ENCODE data around the gene GJD3.

Gene GJD3

DNA sequence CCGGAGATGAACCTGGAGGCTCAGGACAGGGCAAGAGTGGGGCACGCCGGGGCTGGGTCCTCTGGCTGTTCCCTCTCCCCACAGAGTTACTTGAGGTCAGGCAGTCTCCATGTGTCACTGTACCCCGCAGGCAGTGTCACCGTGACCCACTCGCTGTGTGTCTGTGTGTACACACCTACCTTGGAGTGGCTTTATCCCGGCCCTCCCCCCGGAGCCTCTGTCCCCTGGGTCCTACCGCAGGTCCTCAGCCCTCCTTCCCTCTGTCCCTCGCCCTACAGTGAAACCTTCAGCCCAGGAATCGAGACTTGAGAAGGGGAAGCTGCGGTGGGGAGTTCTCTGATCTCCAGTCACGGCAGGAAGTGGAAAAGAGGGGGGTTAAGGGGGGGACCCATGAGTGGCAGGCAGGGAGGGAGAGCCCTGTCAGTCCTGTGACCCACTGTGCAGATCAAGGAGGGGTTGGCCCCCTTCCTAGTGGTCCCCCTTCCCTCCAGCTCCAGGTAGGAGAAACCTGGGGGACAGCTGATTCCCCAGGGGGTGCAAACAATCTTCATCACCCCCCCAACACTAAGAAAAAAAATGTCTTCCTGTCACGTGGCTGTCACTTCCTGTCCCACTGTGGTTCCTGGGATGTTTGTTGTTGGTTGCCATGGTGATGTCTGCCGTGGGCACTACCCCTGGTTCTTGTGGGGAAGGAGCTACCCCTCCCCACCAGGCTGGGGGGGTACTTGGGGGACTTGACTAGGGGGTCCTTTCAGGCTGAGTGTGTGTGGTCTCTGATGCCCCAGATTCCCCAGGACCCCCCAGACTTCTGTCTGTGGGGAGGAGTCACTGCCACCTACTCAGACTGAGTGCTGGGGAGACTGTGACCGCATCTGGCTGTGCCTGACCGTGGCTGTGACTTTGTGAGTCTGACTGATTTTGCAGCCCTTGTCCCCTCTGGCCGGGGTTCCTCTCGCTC lies 41.9 kb downstream of the GJD3 start:
- peak; percentile 89 for DNase-seq (ENCODE audit: low spot score)

DNA sequence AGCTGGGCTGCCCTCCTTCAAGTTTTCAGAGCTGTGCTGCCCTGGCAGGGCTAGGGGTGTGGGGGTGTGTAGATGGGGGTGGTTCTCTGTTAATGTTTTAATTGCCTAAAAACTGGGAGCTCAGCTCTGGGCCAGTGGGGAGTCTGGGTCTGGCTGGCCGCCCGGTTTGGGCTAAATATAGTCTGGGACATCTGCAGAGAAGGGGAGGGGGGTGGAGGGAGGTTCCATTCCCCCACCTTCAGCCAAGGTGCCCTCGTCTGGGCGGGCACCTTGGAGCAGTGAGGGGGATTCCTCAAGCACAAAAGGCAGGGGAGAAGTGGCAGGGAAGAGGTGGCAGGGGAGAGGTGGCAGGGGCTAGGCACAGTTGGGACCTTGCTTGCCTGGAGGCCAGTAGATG lies 42.6 kb downstream of the GJD3 start:
- no peak for DNase-seq (ENCODE audit: low spot score)

DNA sequence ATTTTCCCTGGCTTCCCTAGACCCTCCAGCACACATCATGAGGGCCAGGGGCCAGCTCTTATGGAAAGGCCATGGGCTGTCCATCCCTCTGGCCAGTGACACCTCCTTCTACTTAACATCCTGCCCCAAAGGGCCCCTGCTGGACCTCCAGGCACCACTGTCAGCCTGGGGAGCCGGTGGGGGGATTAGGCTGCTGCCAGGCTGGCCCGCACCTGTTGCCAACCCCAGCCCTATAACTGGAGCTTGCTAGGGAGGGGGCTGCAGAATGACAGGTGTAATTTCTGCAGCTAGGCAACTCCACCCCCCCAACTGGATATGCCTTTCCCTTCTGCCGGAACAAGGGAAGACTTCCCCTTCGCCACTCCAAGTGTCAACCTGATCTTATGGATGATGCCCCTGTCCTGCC lies 43.0 kb downstream of the GJD3 start:
- no peak for DNase-seq (ENCODE audit: low spot score)

DNA sequence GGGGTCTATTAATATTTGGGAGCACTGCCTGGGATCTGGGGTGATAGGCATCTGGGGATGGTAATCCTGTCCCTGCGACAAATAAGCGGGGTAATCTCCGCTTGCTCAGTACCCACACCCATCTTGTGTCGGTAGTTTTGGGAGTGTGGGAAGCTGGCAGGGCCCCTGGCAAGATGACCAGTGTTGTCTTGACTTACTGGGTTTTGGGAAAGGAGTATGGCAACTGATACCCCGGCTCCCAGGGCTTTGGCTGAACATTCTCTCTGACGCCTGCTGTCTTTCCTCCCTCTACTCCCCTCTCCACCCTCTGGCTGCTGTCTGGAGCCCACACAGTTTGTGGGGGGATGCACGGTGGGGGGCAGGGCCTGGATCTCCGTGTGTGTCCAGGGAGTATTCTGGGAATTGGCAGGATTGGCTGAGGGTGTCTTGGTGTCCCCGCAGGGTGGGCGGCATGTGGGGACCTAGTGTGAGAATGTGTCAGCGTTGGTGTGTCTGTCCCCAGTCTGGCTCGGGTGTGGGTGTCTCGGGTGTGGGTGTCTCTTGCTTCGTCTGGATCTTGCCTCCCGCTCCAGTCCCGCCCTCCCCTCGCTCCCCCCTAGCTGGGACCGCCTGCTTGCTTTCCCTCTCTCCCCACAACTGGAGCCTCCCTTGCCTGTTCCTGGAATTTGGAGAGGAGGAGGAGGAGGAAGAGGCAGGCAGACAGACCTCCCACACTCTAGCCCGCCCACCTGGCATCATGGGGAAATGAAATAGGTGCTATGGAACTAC lies 43.6 kb downstream of the GJD3 start:
- DNase-seq (ENCODE audit: low spot score) = no peak

DNA sequence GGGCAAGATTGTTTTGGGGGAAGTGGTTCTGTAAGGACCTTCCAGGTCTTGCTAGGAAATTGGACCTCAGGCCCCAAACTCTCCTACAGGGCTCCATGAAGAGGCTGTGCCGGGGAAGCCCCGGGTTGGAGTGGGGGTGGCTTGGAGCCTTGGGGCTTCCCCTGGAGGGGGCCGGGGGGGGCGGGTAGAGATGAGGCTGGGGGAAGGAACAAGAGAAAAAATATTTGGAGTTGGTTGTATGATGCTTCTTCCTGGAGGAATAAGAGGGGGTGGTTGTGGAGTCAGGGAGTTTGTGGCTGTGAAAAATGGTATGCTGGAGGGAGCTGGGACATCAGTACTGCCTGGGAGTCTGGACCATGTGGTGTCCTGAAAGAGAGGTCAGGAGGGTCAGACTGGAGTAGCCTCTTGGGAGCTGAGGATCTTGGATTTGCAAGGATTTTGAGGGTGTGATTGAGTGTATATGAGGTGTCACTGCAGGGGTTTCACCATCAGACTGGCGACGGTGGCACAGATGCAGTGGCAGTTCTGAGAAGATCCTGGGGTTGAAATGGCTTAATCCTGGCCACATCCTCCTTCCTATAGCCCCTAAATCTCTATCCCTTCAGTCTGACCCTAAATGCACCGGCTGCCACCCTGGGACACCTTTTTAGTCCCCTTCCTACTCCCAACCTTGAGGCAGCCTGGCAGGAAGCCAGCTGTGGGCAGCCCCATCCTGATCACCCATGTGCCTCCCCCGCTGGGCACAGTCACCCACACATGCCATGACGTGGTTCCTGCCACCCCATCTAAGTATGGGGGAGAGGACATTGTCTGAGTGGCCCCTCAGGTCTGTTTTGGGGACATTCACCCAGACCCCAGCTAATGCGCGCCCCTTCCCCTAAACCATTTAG lies 44.6 kb downstream of the GJD3 start:
- DNase-seq (ENCODE audit: low spot score) = no peak

DNA sequence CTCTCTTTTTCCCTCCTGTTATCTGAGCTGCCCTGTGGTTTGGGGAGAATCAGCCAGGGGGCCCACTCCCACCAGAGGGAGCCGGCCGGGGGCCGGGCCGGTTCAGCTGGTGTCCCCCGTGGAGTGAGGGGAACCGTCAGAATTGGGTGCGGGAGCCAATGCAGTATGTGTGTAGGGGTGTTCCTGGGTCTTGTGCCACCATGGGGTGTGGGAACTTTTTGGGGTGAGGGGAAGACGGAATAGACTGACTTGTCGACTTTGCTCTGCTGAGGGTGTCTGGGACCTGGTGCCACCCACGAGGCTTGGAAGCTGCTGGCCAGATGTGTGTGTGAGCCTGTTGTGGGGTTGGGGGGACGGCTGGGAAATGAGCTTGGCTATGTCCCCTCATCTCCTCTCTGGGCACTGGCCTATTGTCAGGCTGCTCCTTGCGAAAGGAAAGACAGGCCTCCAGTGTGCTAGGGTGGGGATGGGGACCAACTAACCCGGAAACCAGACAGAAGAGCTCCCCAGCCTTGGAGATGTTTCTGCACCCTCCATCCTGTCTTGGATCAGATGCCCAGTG lies 45.6 kb downstream of the GJD3 start:
- DNase-seq (ENCODE audit: low spot score) = no peak

DNA sequence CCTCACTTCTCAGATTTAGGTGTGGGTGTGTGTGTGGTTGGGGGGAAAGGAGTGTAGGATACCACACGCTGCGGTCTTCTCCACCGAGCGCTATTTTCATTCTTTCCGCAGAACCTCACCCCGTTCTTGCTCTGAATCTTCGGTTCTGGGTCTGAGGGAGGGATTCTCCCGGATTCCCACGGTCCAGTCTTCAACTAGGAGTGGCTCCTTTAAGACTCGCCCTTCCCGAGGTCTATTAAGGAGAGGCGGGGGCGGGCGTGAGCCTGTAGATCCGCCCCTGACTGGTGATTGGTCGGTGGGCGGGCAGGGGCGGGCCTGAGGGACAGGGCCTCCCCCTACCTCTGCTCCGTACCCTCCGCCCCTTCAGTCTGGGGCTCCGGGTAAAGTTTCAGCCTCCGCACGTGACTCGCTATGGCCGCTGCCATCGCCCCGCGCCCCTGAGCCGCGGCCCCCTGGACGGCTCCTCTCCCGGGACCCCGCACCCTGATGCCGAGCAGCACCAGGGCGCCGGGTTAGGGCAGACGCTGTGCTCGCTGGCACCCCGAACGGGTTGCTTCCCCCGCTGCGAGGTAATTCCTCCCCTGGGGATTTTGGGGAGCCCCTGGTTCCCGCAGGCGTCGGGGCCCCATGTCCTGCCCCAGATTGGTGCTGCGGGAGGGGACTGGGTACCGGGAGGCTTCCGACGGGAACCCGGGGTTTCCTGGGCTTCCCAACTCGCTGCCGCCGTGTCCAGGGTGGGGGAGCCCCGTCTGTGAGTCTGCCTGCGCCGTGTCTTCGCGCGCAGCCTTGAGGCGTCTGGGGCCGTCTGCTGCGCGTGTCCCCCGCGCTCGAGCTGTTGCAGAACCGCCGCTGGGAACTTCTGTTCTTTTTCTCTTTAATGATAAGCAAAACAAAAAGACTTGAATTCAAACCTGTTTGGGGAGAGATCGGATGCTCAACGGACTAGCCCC lies 46.4 kb downstream of the GJD3 start:
- peak; percentile 99 for DNase-seq (ENCODE audit: low spot score)

DNA sequence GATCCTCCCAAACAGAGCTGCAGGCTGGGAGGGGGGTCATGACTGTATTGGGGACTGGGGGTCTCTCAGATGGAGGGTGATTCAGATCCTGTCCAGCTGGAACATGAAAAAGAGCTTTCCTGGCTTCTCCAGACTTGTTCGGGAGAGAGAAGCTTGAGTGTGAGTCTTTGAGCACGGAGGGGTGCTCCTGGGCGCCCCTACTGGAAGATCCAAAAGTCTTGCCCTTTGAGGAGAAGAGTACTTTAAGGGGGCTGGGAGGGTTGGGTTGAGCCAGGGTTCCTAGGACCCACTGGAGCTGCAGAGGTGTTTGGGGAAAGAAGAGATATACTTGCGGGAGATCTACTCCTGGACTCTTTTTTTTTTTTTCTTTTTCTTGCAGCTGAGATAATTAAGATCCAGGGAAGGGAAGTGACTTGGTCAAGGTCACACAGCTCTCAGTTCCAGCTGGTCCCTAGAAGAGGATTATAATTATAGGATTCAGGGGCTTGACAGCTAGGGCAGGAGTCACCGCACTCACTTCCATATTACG lies 47.1 kb downstream of the GJD3 start:
- peak; percentile 73 for DNase-seq (ENCODE audit: low spot score)

DNA sequence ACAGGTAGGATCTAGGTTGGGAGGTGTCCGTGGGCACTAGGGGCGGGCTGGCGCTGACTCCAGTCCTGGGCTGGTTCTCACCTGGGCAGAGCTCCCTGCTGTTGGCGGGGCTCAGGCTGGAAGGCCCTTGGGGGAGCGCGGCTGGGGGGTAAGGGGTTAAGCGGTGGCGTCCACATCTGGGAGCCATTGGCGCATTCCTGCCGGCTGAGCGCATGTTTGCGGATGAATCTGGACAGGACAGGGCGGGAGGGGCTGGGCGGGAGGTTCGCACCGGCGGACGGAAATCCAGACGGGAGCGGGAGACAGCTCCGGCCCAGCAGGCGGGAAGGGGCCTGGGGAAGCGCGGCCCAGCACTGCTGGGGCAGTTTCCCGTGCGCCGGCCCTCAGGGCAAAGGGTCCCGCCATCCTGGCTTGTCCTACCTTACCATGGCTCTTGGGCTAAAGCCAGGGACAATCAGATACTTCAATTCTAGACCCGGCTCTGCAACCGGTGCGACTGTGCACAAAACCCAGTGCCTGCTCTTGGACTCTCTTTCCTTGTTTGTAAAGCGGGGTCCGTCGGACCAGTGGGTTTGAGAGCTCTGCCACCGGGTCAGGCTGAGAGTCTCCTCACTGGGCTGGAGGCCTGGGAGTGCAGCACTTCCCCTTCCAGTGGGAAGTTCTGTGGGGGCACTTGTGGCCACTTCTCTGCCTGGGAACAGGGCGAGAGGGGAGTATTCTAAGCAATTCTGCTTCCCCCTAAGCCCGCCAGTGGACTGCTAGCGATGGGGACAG lies 47.8 kb downstream of the GJD3 start:
- no peak for DNase-seq (ENCODE audit: low spot score)

DNA sequence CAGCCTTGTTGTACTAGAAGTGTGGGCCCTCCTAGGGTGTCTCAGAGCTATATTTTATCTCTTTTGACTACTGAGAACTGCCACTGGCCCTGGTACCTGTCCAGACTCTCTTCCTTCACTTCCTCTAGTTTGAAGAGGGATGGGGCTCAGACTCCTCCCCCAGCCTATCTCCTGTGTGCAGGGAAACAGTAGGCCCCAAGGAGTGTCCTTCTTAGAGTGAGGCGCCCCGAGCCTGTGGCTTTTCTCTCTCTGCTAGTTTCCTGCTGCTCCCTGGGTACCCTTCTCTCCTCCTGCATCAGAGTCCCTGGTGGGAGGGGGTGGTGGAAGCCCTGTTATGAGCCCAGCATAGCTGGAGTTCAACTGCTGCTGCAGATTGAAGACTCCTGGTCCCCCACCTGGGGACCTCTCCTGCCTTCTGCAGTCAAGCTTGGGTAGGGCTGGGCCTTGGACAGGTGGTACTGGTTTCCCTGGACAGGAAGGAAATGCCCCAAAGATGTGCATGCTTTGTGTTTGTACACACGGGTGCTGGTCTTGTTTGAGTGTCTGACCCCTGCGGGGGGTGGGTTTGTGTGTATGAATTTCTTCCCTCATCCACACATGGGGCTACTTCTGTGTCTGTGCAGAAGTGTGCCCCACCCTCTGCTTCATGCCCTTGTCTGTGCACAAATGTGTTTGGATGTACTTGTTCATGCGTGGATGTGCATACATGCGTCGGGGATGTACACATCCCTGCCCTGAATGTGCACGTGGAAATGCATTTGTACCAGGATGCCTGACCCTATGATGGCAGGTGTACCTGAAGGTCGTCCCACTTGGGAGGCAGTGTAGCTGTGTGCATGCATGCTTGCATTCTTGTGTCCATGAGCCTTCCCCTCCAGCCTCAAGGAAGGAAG lies 48.6 kb downstream of the GJD3 start:
- DNase-seq (ENCODE audit: low spot score) = no peak

DNA sequence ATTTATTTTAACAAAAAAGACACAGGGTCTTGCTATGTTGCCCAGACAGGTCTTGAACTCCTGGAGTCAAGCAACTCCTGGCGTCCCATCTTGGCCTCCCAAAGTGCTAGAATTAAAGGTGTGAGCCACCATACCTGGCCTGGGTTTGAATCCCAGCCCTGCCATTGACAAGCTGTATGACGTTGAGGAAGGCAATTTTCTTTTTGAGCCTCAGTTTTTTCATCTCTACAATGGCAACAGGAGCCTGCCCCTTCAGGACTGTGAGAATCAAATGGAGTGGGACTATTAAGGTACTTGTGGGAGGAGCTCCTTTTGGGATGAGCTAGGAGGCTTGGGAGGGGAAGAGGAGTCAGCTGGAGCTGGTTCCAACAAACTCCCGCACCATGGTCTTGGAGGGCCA lies 49.3 kb downstream of the GJD3 start:
- no peak for DNase-seq (ENCODE audit: low spot score)

DNA sequence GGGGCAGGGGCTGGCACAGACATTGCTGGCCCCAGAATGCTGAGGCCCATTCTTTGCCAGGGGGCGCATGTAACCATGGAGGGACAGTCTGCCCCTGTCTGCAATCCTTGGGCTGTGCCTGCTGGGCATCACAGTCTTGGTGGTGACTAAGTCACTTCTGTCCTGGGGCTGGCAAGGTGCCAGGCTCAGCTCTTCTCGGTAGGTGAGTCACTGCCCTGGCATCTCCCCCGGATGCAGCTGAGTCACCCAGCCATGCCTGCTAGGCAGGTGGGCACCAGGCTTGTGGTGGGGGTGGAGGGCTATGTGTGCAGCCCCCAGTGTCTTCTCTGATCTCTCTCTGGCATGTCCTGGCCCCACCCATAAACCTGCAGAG lies 50.0 kb downstream of the GJD3 start:
- DNase-seq (ENCODE audit: low spot score) = no peak

DNA sequence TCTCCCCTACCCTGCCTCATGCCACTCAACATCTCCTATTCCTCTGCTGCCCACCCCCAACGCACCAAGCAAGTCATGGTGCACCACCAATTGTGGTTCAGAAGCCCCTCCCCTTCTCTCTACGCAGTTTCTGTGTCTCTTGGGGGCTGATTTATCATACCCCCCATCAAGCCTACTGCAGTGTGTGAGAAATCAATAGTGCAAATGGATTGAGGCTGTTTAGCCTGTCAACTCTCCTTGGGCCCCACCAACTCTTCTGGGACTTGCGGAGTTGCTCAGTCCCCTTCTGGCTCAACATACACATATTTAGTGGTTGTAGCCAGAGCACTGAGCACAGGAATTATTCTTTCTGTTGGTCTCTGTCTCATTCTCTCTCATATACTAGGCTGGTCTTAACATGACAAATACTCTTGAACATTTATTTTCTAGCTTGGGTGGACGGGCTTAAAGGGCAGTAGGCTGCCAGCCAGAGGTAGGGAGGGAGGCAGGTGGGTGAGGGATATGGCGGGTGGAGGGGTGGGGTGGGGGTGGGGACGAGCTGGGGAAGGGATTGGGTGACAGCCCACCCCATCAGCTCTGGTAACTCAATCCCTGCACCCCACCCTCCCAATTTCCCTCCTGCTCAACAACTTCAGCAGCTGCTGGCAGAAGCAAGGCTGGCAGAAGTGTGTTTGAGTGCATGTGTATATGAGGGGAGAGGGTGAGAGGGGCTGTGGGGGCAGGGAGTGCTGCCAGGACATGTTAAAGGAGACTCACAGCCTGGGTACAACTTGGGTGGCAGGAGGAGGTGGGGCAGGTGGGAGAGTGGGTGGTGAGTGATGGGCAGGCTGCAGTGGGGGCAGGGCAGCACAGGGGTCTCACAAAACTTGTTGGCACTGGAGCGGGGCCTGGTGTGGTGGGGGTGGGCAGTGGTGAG lies 50.6 kb downstream of the GJD3 start:
- DNase-seq (ENCODE audit: low spot score) = no peak

All from germinal center (tissue), 1 donor.